ENCODE data around the gene MAST4.

The MAST4 gene

GRCh38 chr5:66769839-66770617 lies 173.8 kb downstream of the MAST4 start:
- in situ Hi-C loops (cut with MboI; ENCODE audit: low sequenced_read_pairs, unreplicated experiment): loop anchor here (10.0 kb wide), 1 partner anchor 455 kb away; no protein-coding TSS in a partner anchor
- TF ChIP-seq, protein P1, sequence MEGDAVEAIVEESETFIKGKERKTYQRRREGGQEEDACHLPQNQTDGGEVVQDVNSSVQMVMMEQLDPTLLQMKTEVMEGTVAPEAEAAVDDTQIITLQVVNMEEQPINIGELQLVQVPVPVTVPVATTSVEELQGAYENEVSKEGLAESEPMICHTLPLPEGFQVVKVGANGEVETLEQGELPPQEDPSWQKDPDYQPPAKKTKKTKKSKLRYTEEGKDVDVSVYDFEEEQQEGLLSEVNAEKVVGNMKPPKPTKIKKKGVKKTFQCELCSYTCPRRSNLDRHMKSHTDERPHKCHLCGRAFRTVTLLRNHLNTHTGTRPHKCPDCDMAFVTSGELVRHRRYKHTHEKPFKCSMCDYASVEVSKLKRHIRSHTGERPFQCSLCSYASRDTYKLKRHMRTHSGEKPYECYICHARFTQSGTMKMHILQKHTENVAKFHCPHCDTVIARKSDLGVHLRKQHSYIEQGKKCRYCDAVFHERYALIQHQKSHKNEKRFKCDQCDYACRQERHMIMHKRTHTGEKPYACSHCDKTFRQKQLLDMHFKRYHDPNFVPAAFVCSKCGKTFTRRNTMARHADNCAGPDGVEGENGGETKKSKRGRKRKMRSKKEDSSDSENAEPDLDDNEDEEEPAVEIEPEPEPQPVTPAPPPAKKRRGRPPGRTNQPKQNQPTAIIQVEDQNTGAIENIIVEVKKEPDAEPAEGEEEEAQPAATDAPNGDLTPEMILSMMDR (IDR thresholded peaks at IDR 0.05; ENCODE audit: borderline replicate concordance, control extremely low read depth, extremely low read depth, insufficient read depth, missing control alignments): peak; percentile 7
- no peak for DNase-seq (ENCODE audit: low spot score)

- DNase-seq (ENCODE audit: low spot score): no peak
- TF ChIP-seq, protein P1 (IDR thresholded peaks at IDR 0.05; ENCODE audit: borderline replicate concordance, control extremely low read depth, extremely low read depth, insufficient read depth, missing control alignments): no peak
- in situ Hi-C loops (cut with MboI; ENCODE audit: low sequenced_read_pairs, unreplicated experiment): no loop called here
These were observed 181.7 kb downstream of the MAST4 start for GRCh38 chr5:66777868-66778267.

GRCh38 chr5:66779528-66779927 lies 183.3 kb downstream of the MAST4 start:
- in situ Hi-C loops (cut with MboI; ENCODE audit: low sequenced_read_pairs, unreplicated experiment): no loop called here
- DNase-seq (ENCODE audit: low spot score): no peak
- TF ChIP-seq, protein P1 (IDR thresholded peaks at IDR 0.05; ENCODE audit: borderline replicate concordance, control extremely low read depth, extremely low read depth, insufficient read depth, missing control alignments): no peak

GRCh38 chr5:66788556-66788955 lies 192.4 kb downstream of the MAST4 start:
- TF ChIP-seq, protein P1 (IDR thresholded peaks at IDR 0.05; ENCODE audit: borderline replicate concordance, control extremely low read depth, extremely low read depth, insufficient read depth, missing control alignments): no peak
- in situ Hi-C loops (cut with MboI; ENCODE audit: low sequenced_read_pairs, unreplicated experiment): no loop called here
- DNase-seq (ENCODE audit: low spot score): no peak

GRCh38 chr5:66789434-66789833 lies 193.2 kb downstream of the MAST4 start:
- TF ChIP-seq, protein P1 (IDR thresholded peaks at IDR 0.05; ENCODE audit: borderline replicate concordance, control extremely low read depth, extremely low read depth, insufficient read depth, missing control alignments): no peak
- in situ Hi-C loops (cut with MboI; ENCODE audit: low sequenced_read_pairs, unreplicated experiment): no loop called here
- DNase-seq (ENCODE audit: low spot score): no peak

- TF ChIP-seq, protein P1 (IDR thresholded peaks at IDR 0.05; ENCODE audit: borderline replicate concordance, control extremely low read depth, extremely low read depth, insufficient read depth, missing control alignments): no peak
- in situ Hi-C loops (cut with MboI; ENCODE audit: low sequenced_read_pairs, unreplicated experiment): no loop called here
- DNase-seq (ENCODE audit: low spot score): no peak
These were observed 196.9 kb downstream of the MAST4 start for GRCh38 chr5:66793049-66793448.

Data from GM13976 (cell line).